Activated CD4-positive, alpha-beta T cell treated with anti-CD3 and anti-CD28 coated beads, Interleukin-2, amount 50 U/mL, for 16 hours (primary cell): ENCODE data around the gene CRMP1.
"Not testable (repeated sequence)": the region's sequence is repeated elsewhere in the genome, so short reads cannot be mapped to it uniquely, and the experiment has no call there.

ENCODE experiments used
- DNase-seq: peaks from one replicate; pipeline ENCODE4 v3.0.0-alpha.2; 2020

CRMP1 gene

DNA sequence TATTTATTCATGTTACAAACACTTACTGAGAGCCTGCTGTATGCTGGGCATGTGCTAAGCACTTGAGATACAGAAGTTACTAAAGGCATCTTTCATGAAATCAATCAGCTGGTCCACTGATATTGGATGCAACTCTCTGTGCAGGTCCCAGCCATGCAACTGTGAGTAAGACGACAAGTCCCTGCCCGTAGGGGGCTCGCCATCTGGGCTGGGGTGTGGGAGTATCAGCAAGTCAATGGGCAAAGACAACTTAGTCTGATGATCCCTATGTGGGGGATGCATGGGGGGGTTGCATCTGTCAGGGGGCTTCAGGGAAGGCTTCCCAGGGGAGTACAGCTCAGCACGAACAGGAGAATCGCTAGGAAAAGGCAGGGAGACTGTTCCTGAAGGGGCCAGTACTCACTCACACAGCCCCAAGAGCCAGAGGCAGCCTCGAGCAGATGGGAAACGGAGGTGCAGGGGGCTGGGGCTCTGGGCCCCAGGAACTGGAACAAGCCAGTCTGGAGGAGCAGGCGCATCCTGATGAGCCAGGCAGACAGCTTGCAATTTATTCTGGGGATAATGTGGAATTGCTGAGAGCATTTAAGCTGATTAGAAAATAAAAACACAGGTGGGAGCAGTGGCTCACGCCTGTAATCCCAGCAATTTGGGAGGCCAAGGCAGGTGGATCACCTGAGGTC is 40.2 kb downstream of the CRMP1 start:
- DNase-seq = no peak

DNA sequence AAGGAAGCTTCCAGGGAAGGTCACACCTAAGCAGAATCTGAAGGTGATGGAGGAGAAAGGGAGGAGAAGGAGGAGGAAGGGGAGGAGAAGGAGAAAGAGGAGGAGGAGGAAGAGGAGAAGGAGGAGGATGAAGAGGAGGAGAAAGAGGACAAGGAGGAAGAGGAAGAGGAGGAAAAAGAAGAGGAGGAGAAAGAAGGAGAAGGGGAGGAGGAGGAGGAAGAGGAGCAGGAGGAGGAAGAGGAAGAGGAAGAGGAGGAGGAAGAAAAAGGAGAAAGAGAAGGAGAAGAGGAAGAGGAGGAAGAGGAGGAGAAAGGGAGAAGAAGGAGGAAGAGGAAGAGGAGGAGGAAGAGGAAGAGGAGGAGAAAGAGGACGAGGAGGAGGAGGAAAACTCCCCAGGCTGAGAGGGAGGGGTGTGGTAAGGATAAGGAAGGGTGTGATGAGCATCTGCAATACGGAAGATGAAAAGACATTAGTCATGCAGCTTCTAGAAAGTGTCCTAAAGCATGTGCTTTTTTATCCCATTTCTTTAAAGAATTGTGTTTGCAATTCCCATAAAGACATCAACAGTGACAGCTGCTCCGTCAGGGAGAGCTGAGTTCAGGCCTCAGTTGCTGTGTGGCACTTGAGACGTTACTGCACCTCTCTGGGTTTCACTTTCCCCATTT is 41.1 kb downstream of the CRMP1 start:
- DNase-seq = no peak

DNA sequence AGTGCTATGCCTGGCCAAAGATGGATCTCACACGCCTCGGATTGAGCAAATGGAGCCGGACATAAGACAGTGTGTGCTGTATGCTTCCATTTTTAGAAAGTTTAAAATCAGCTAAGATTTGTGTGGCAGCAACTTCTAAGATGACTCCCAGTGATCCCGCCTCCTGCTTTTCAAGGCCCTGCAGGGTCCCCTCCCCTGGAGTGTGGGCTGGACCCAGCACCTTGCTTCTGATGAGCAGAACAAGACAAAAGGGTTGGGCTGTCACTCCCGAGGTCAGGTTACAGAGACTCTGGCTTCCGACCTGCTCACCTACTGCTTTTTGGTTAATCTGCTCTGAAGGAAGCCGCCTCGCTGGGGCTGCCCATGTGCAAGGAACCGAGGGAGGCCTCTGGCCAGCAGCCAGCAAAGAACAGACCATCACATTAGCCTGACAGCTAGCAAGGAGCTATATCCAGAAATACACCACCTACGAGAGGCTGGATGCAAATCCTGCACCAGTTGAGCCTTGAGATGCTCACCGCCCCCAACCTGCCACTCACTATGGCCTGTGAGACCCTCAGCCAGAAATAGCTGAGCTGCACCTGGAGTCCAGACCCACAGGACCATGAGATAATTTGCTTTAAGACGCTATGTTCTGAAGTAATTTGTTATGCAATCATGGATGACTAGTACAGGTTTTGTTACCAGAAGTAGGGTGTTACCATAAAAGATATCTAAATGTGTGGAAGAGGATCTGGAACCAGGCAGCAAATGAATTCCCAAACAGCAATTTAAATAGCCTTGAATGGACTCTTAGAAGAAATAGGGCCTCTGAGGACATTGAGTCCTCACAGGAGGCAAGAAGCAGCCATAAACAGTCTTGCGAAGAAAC is 47.6 kb downstream of the CRMP1 start:
- DNase-seq = no peak

DNA sequence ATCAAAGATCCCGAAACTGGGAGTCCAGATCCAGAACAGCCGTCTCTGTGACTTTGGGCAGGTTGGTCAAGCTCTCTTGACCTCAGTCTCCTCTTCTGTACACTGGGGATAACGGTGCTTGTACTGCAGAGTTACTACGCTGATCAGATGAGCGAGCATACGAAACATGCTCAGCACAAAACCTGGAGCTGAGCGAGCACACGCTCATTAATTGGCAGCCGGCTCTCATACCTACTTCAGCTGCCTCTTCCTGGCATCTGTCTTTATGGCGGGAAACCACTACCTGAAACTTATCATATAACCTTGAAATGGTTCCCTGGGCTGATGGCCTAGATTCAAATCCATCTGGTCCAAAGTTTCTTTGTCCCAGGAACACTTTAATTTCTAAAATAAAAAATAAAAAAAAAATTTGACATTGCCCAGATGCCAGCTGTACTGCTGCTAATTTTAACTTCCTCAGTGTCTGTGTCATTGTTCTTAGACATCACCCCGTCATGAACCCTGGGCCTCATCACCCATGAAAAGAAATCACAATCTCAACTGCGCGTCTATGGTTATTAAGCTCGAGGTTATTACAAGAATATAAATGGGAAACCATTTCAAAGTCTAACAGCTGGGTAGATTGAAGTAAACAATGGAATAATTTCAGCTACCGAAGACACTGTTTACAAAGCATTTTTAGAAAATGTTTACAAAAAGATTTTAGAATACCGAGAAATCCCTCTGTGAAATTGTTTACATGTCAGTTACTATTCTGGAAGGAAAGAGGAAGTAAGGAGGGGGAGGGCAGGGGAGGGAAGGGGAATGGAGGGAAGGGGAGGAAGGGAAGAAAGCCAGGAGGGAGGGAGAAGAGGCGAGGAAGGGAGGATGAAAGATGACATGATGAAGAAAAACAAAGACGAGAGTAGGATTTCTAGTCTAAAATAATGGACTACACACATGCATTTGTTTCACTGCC is 49.0 kb downstream of the CRMP1 start:
- no peak for DNase-seq

DNA sequence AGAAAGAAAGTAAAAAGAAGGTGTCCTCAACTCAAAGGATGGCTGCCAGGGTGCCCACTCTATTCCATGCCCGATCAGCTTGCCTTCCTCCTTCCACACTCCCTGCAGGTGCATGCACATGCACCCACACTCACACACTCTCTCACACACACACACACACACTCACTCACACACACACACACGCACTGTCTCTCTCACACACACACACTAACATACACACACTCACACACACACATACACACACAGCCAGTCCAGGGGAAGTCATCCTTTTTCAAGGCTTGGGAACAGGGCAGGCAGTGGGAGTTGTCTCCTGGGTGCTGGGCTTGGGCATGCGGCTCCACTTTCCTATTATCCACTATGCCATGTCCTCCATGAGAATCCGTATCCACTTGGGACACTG is 50.4 kb downstream of the CRMP1 start:
- no peak for DNase-seq

DNA sequence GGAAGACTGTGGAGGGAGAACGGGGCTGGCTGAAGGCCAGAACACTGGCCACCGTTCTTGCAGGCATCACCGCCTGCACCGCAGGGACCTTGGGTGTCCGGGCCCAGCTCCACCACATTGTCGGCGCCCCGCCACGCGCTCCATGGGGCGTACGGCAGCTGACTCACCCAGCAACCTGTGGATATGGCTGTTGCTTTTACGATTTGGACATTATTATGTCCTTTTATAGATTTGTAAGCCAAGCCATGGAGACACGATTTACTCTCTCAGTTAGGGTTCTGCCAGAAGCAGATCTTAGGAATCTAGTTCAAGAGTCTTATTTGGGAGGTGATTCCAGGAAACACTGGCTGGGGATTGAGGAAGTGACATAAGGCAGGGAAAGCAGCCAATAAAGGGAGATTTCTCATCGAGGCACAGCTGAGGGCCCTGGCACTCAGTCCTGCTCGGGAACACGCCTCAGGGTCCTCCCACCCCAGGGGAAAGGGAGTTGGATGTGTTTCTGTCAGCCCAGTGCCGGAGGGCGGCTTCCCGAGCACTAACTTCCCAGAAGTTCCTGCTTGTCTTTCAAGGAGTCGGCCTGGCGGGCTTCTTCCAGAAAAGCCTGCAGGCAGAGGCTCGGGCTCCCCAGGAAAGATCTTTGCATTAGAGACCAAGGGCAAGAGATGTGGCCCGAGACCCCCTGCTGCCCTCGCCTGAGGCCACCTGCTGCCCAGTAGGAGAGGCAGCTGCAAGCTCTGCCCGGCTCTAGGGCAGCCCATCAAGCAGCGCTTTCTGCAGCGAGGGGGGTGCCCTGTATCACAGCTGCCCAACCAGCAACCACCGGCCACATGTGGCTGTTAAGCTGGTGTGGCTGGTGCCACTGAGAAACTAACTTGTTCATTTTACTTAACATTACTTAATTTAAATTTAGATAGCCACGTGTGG is 52.9 kb downstream of the CRMP1 start:
- no peak for DNase-seq

DNA sequence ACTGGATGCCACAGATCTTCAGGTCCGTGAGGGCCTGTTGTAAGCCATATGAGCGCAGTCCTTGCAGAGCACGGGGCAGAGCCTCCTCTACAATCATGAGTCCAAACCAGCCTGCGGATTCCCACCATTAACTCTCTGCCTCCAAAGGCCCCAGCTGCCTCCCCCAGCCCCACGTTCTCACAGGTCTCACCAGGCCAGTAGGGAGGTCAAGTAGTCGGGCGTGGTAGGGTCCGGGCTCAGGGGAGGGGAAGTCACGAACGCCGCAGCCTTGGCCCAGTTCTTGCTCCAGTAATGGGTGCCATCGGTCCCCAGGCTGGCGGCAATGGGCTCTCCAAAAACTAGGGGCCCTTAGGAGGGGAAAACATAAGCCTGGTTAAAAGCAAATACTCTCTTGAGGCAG is 53.6 kb downstream of the CRMP1 start:
- no peak for DNase-seq

DNA sequence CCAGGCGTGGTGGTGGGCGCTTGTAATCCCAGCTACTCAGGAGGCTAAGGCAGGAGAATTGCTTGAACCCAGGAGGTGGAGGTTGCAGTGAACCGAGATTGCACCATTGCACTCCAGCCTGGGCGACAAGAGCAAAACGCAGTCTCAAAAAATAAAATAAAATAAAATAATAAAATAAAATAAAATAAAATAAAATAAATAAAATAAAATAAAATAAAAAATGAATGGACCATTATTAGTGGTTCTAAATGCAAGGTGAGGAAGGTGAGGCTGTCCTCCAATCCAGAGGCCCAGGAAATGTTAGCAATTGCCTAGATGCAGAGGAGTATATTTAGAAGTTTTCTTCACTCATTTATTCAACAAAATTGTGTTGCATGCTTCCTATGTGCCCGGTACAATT is 55.4 kb downstream of the CRMP1 start:
- not testable (repeated sequence) for DNase-seq

DNA sequence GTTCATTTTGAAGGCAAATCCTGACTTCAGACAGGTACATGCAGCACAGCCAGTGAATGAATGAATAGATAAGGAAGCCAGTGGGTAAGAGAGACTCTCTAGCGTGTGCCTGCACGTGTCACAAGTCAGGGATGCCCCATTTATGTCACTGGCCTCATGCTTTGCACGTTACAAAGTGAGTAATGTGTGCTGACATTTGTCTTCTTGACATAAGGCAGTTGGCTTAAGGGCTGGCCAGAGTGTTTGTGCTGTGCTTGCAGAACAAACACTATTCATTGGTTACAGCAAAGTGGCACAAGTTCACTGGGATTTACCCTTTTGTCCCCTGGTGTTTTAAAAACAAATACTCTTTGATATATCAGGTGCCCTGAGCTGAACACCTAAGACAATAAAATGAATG is 55.9 kb downstream of the CRMP1 start:
- DNase-seq = no peak

DNA sequence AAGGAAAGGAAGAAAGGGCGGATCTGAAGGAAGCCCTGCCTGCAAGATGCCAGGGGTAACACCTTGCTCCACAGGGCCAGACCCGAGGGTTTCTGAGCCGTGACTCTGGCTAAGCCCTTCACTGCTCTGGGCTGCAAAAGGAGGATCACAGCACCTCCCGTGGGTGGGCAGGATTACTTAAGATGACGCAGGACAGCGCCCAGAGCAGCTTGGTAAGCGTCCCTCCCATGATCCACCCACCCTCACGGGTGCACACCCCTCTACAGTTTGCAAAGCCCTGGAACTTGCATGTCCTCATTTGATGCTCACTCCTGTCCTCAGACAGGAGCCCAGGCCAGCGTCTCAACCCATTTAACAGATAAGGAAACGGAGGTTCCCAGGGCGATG is 64.9 kb downstream of the CRMP1 start:
- DNase-seq = no peak

DNA sequence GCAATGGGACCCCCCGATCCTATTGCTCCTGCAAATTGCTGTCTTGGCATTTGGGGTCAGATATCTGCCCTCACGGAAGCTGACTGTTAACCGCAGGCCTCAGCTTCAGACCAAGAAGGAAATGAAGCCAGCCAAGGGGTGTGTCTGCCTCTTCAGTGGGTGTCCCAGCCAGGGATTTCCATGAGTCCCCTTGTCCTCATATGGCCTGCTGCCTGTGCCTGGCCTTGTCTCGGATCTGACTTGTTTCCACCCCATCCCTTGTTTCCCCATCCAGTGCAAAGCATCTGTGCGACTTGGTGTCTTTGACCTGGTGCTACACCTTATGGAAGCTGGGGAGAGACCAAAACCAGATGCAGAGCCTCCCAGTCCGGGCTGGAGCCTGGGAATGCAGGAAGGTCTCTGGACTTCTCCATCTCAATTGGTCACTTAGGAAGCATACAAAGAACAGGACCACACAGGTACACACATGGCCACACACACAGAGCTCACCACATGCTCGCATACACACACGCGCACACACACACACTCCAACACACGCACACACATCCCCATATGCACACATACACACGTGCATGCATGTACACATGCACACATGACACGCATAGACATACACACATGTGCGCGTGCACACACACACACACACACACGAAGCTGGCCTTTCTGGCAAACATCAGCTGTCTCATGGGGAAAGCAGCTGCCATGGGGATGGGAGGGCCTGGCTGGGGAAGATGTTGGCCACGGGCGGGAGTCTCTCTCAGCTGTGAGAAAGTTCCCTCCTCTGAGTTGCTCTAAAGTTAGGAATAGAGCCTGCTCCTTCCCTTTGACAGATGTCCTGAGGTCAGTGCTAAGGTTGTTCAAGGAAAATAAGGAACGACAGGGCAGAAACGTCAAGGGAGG is 65.5 kb downstream of the CRMP1 start:
- peak; percentile 10 for DNase-seq

DNA sequence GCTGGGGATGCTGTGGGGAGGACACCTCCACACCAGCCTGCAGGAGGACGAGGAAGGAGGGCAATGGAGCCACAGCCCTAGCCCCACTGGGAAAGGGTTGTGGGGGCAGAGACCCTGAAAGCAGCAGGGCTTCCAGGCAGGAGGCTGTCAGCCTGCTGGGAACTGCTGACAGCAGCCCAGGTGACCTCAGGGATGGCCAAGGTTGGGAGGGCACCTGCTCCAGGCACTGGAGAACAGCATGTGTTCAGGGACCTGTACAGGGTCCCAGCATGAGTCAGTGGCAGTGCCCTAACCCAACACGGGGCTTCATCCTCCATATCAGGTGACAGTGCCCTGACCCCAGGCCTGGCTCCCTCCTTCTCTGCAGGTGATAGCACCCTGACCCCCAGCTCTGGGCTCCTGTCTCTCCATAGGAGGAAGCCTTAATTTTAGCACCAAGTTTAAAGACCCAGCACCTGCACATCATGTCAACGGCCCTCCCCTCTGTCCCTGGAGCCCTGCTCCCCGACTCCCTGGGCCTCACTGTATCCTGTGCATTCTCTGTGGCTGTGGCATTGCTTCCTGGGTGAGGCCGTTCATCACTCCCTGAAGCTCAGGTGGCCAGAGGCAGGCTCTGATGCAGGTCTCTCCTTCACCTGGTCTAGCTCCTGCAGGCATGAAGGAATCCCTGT is 66.3 kb downstream of the CRMP1 start:
- no peak for DNase-seq

DNA sequence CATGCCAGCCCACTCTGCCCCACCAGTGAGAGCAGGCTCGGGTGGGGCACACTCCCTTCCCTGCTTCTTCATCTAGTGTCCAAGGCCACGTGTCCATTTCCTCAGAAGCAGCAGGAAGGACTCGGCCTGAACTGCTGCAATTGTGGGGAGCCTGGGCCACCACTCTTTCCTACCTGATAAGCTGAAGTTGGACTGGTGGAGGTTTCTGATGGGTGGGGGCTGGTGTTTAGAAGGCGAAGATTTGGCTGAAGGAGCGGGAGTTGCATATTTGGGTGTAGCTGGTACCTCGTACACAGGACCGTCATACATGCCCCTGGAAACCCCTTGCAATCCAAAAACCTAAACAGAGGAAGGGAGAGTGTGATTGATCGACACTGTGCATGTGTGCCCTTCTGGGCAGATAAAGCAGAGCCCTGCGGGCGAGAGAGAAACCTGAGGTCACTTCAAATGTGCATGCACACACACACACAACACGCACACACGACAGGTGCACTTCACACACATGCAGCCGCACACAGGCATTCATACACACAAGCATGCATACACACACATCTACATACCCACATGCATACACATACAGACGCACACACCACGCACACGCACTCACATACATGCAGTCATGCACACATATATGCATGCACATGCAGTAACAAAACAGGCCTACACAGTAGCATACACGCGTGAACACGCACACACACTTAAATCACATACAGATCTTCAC is 67.4 kb downstream of the CRMP1 start:
- no peak for DNase-seq

DNA sequence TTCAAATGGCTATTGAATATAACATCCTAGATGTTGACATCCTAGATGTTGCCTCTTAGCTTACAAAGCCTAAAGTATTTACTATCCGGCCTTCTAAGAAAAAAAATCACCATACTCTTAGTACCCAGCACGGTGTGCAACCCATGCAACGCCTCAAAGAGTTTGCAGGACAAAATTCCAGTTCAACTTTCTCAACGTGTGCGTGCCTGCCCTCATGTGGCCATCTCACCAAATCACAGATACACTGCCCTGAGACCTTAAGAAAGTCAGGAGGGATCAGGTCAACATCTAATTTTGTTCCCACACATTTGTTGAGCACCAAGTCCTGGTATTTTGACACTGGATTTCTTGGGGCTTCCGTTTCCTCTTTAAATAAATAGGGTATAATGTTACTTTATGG is 68.3 kb downstream of the CRMP1 start:
- DNase-seq = peak; percentile 12

DNA sequence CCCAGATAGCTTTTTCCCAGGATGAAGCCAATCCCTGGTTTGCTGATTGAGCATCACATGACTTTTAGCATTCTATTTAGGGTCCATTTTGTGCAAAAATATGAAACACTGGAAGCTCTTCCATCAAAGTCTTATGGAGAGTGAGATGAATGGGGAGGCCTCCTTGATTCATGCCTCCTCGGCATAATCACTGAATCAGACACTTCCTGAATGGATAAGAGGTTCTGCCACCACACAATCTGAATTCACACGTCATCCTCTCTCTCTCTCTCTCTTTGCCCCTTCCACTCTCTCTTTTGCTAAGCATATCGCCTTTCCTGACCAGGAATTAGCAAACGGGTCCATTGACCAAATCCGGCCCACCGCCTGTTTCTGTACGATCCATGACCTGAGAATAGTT is 68.7 kb downstream of the CRMP1 start:
- DNase-seq = no peak

DNA sequence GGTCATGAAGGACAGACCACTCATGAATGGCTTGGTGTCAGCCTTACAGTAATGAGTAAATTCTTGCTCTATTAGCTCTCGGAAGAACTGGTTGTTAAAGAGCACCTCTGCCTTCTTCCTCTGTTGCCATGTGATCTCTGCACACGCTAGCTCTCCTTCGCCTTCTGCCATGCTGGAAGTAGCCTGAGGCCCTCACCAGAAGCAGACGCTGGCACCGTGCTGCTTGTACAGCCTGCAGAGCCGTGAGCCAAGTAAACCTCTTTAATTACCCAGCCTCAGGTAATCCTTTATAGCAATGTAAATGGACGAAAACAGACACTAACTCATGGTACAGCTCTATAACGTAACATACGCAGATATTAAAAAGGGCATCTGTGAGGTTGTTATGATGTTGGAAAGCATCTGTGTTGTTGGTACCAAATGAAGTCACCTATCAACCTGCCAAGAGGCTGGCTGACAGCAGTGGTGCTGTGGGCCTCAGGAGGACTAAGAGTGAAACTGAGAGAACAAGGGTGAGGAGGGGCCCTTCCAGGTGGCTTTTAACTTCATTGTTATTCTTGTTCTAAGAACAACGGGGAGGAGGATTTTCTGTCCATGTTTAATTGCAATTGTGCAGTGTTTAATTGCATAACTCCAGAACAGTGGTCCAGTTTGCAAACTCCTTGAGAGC is 69.2 kb downstream of the CRMP1 start:
- peak; percentile 51 for DNase-seq

DNA sequence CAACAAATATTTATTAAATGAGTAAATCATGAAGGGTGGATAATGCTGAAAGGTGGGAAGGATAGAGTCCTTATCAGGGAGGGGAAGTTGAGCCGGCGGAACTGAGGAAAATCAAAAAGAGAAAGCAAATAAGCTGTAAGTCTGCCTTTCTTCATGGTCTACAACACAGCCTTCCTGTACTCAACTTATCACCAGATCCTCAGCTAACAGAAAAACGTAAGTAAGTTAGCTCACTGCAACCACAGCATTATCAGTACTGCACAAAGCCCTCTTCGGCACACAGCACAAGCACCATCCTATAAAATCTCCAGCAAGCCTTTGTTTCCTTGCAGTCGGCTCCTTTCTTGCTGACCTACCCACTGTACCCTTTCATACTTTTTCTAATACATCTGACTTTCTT is 70.3 kb downstream of the CRMP1 start:
- no peak for DNase-seq

DNA sequence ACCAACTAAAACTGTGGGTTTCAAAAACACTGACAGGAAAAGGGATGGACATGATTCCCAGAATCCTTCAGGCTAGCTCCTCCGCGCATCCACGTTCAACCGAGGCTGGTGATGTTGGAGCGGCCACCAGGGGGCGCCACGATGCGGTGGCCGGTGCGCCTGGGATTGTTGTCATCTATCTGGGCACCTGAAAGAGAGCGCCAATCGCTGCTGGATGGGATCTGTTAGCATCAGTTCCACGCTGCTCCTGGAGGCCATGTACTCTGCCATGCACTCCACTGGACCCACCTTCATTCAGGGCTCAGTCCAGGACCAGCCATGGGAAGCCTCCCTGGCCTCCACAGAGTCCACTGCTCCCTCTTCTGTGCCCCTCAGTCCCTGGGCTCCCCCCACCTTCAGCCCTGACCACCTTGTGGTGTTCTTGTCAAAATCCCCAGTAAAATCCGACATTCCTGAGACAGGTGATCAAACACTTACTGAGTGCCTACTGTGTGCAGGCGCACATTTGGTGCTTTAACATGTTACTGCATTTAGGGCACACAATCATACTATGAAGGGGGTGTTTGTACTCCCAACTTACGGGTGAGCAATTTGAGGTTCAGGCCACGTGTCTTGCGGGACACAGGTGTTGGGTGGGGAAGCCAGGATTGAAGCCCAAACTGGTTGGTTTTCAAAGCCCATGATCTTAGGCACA is 71.1 kb downstream of the CRMP1 start:
- DNase-seq = no peak
